Choroid plexus epithelial cell (primary cell): ENCODE measurements around the gene COL18A1.

Experiments
- DNase-seq: peaks from one replicate; pipeline ENCODE4 v3.0.0-alpha.2; 2010; ENCODE audit warnings: low read depth
- H3K4me3 ChIP-seq: 2 replicates; pipeline ENCODE4 v1.5.1; 2011; ENCODE audit warnings: low read depth, mild to moderate bottlenecking, control low read depth, low read length, moderate library complexity
- CTCF ChIP-seq: conservative IDR thresholded peaks from 2 replicates; pipeline ENCODE4 v1.5.1; 2011; ENCODE audit warnings: low read depth, mild to moderate bottlenecking, control low read depth, inconsistent platforms, low read length, moderate library complexity

Gene COL18A1

GRCh38 chr21:45493401-45494001 is 88.5 kb downstream of the COL18A1 start:
- TF ChIP-seq CTCF, result no peak
- no peak overlapping the region for H3K4me3 ChIP-seq
- DNase-seq, result no peak

DNA sequence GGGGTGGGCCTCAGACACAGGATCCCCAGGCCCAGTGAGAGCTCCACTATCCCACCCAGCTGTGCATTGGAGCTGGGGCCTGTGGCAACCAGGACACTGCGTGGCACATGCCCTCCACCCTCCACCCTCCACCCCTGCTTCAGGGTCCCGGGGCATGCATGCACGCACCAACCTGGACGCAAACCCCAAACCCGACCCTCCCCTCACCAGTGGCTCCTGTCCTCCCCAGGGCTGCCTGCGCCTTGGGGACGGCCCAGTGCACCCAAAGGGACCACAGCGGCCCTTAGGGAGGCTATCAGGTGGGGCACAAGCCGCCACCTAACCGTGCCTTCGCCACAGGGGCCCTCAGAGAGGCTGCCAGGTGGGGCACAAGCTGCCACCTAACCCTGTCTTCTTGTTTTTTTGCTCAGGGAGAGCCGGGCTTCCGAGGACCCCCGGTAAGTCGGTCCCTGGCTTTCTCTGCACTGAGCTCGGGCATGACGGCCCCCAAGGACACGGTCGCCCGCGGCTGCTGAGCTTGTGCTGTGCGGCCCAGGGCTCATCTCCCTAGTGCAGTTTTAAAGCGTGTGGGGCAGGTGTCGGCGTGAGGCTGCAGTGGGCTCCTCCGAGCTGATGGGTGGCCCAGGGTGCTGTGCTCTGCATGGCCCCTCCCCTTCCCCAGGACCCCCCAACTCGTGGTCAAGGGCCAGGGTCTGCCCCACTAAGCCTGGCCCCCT is 89.3 kb downstream of the COL18A1 start:
- TF ChIP-seq CTCF, result no peak
- DNase-seq, result no peak
- H3K4me3 ChIP-seq, result no peak overlapping the region

DNA sequence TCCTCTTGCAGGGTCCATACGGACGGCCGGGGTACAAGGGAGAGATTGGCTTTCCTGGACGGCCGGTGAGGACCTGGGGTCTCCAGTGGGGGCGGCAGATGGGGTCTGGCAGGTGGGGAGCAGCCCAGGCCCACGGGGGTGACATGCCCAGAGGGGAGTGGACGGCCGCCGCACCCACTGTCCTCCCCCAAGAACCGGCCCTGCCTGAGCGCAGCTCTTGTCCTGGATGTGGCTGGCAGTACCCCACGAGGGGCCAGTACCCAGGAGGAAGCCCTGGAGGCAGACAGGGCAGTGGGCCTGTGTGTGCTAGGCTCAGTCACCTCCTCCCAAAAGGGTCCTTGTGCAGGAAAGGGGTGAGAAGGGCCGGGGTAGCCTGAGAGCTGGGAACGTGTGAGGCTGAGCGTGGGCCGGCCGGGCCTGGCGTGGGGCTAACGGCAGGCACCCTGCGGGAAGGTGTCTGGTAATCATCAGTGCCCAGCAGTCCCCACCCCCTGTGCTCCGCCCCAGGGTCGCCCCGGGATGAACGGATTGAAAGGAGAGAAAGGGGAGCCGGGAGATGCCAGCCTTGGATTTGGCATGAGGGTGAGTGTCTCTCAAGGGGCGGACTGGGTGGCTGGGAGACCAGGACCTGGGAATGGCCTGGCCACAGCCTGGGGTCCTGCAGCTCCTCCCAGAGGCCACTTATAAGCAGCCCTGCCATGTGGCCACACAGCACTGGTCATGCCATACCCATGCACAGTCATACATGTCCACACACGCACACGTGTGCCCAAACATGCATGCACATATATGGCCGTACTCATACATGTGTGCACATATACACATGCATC is 90.1 kb downstream of the COL18A1 start:
- DNase-seq, result no peak
- no peak for TF ChIP-seq CTCF
- no peak overlapping the region for H3K4me3 ChIP-seq

DNA sequence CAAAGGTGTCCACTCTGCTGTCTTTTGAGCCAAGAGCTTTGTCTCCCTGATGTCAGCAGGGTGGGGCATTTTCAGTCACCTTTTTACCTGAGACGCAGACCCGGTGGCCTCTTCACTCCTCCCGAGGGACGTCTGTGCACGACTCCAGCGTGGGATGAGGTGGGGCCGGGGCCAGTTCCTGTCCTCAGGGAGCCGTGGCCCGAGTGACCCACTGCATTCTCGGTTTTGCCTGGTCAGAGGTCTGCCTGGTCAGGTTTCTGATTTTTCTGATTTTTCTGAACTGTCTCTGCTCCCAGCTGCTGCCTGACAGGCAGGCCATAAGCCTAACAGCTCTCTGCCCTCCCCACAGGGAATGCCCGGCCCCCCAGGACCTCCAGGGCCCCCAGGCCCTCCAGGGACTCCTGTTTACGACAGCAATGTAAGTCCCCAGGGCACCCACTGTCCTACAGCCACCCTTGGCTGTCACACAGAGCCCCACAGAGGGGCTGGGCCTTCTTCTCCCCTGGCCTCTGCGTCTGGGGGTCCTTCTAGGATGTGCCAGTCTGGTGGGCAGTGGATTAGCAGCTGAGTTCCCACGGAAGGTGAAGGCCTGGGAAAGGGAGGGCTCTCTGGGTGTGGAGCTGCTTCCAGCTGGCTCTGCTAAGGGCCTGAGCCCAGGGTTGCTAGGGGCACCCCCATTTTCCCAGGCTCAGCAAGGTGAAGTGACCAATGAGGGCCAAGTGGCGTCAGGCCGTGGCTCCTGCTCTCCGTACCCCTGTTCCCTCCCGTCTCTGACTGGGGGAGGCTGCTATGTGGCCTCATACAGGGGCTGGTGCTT is 91.4 kb downstream of the COL18A1 start:
- TF ChIP-seq CTCF, result no peak
- no peak for DNase-seq
- no peak overlapping the region for H3K4me3 ChIP-seq

GRCh38 chr21:45496968-45497845 is 92.2 kb downstream of the COL18A1 start:
- H3K4me3 ChIP-seq, result no peak overlapping the region
- no peak for TF ChIP-seq CTCF
- DNase-seq, result no peak
